ENCODE measurements around the gene GNLY.

- no peak for TF ChIP-seq POLR2A (IDR thresholded peaks at IDR 0.05)
- no peak for TF ChIP-seq CTCF (IDR thresholded peaks at IDR 0.05)
Observed at GRCh38 chr2:85690932-85691331, 3.2 kb upstream of the GNLY start.

Data from vagina (tissue), 2 donors.